ENCODE results near the gene EFNB2. TPM values are rescaled to one million over a fixed set of nuclear protein-coding genes. Genes with fewer than 3 reads are reported as not detected.

EFNB2 gene
- total RNA-seq, 2 experiments from 2014 or later, result 0.15 TPM

- ChIA-PET POLR2A (no interaction called here), CTCF (no interaction called here)
Observed at GRCh38 chr13:106555631-106556328, 20.3 kb upstream of the EFNB2 start.

- CTCF ChIA-PET, result interaction anchor here (0.8 kb wide), 1 partner anchor 15 kb away, joined by 3 read pairs; no protein-coding TSS in a partner anchor
- POLR2A ChIA-PET, result interaction anchor here (0.5 to 1.1 kb wide), 2 partner anchors 16 to 1978 kb away, joined by 3 read pairs; no protein-coding TSS in a partner anchor
Observed at GRCh38 chr13:106551751-106552150, 16.3 kb upstream of the EFNB2 start.

- POLR2A ChIA-PET, result interaction anchor here (0.5 to 1.1 kb wide), 2 partner anchors 15 to 1978 kb away, joined by 3 read pairs; no protein-coding TSS in a partner anchor
- CTCF ChIA-PET, result interaction anchor here (0.8 kb wide), 1 partner anchor 15 kb away, joined by 3 read pairs; no protein-coding TSS in a partner anchor
Observed at GRCh38 chr13:106551350-106551749, 15.9 kb upstream of the EFNB2 start.

- POLR2A ChIA-PET, result interaction anchor here (1.1 kb wide), 1 partner anchor 15 kb away, joined by 3 read pairs; no protein-coding TSS in a partner anchor
- CTCF ChIA-PET, result interaction anchor here (0.8 to 1.6 kb wide), 2 partner anchors 14 kb away, joined by 3 to 4 read pairs; no protein-coding TSS in a partner anchor
Observed at GRCh38 chr13:106550570-106551135, 15.2 kb upstream of the EFNB2 start.

GRCh38 chr13:106548064-106548696 lies 12.7 kb upstream of the EFNB2 start:
- ChIA-PET POLR2A (no interaction called here), CTCF (no interaction called here)

- POLR2A ChIA-PET, result no interaction called here
- CTCF ChIA-PET, result no interaction called here
Observed at GRCh38 chr13:106541826-106542225, 6.4 kb upstream of the EFNB2 start.

GRCh38 chr13:106540613-106541012 lies 5.2 kb upstream of the EFNB2 start:
- ChIA-PET POLR2A (no interaction called here), CTCF (no interaction called here)

- CTCF ChIA-PET, result interaction anchor here (1.1 to 3.0 kb wide), 2 partner anchors 17 to 82 kb away, joined by 3 to 9 read pairs; no protein-coding TSS in a partner anchor
Observed at GRCh38 chr13:106537521-106537920, 2.1 kb upstream of the EFNB2 start.

GRCh38 chr13:106536244-106537034 lies 977 bp upstream of the EFNB2 start:
- CTCF ChIA-PET, result interaction anchor here (0.8 to 3.0 kb wide), 10 partner anchors 9 to 382 kb away, joined by 3 to 9 read pairs (median 3); no protein-coding TSS in a partner anchor
- POLR2A ChIA-PET, result interaction anchor here (0.7 kb wide), 2 partner anchors 15 to 31 kb away, joined by 3 to 12 read pairs; partner anchors contain the start of gene ARGLU1

More at GRCh38 chr13:106537521-106537920, 2.1 kb upstream of the EFNB2 start:
- POLR2A ChIA-PET, result no interaction called here

GRCh38 chr13:106534639-106535551 lies 567 bp downstream of the EFNB2 start:
- ChIA-PET POLR2A (interaction anchor here (0.6 kb wide), 1 partner anchor 44 kb away, joined by 3 read pairs; no protein-coding TSS in a partner anchor), CTCF (interaction anchor here (1.0 to 3.0 kb wide), 3 partner anchors 31 to 85 kb away, joined by 3 to 9 read pairs (median 8); no protein-coding TSS in a partner anchor)

GRCh38 chr13:106533943-106534638 lies 1.4 kb downstream of the EFNB2 start:
- ChIA-PET POLR2A (interaction anchor here (0.6 kb wide), 1 partner anchor 43 kb away, joined by 3 read pairs; no protein-coding TSS in a partner anchor), CTCF (interaction anchor here (1.0 to 2.2 kb wide), 2 partner anchors 31 to 86 kb away, joined by 3 to 8 read pairs; no protein-coding TSS in a partner anchor)

- POLR2A ChIA-PET, result no interaction called here
- CTCF ChIA-PET, result interaction anchor here (1.0 to 2.2 kb wide), 2 partner anchors 32 to 87 kb away, joined by 3 to 8 read pairs; no protein-coding TSS in a partner anchor
Observed at GRCh38 chr13:106533101-106533942, 2.1 kb downstream of the EFNB2 start.

GRCh38 chr13:106532111-106532929 lies 3.1 kb downstream of the EFNB2 start:
- ChIA-PET POLR2A (no interaction called here), CTCF (no interaction called here)

GRCh38 chr13:106530980-106531481 lies 4.4 kb downstream of the EFNB2 start:
- CTCF ChIA-PET, result no interaction called here
- POLR2A ChIA-PET, result no interaction called here

GRCh38 chr13:106530171-106530851 lies 5.2 kb downstream of the EFNB2 start:
- ChIA-PET CTCF (no interaction called here), POLR2A (no interaction called here)
